GM19463 (cell line): ENCODE data around the gene CDHR3.
"Not testable (repeated sequence)": the region's sequence is repeated elsewhere in the genome, so short reads cannot be mapped to it uniquely, and the experiment has no call there.

Source experiments
- ATAC-seq: cut with Tn5 transposase; IDR thresholded peaks from one replicate; pipeline ENCODE4 v1.9.1; 2021; ENCODE audit warnings: mild to moderate bottlenecking, moderate library complexity; ENCODE audit not compliant: unreplicated experiment

The CDHR3 gene

DNA sequence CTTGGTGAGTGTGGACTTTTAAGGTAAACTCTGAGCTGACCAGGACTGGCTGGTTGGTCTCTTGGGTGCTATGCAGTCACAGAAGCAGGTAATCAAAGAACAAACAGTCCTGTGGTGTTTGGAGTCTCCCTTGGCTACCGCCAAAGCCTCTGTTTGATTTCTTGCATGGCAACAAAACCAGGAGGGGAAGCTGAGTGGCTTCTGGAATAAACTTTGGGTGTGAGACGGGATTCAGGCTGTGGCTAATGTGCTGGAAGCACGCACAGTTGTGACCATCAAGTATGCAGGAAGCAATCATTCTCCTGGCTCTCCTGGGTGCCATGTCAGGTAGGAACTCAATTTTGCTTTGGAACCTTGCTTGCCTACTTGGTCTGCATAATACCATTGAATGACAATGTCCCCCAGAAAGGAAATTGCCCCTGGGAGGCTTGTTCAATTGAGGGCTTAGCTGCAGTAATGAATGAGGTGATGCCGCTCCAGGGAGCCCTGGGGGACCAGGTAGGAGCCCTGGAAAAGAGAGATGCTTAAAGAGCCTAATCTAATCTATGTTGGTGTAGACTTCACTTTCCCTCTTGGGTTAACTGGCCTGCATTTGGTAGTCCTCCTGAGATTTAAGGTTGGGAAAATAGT, at the start of gene CDHR3:
CDHR3 (plus strand) TSS at position 227 of the 630 bp plus-strand sequence; CDS start at position 282, 55 bp downstream.
- ATAC-seq: no peak

DNA sequence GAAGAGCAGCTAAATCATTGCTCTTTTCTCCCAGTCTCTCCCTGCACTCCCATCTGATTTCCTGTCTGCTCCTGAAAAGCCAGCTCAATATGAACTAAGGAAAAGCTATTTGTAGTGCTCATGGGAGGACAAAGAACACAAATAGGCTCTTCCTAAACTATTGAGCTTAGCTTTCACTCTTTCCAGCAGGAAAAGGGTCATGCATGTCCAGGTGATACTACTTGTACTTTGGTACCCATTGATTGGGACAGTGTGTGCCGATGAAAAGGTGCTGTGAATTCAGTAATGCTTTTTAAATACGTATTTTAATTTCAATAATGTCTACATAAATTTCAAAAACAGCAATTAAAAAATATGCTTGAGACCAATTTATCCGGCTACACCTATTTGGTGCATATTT, 49.1 kb upstream of the CDHR3 start:
- ATAC-seq: no peak

GRCh38 chr7:105916603-105917002, 46.5 kb upstream of the CDHR3 start:
- no peak for ATAC-seq

DNA sequence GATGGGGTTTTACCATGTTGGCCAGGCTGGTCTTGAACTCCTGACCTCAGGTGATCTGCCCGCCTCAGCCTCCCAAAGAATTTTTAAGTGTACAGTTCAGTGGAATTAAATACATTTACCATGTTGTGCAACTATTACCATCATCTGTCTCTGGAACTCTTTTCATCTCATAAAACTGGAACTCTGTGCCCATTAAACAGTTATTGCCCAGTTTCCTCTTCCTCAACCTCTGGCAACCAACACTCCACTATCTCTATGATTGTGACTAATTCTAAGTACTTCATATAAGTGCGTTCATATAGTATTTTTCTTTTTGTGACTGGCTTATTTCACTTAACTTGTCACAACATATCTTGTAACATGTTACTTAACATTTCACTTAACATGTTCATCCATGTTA, 45.4 kb upstream of the CDHR3 start:
- ATAC-seq: no peak

DNA sequence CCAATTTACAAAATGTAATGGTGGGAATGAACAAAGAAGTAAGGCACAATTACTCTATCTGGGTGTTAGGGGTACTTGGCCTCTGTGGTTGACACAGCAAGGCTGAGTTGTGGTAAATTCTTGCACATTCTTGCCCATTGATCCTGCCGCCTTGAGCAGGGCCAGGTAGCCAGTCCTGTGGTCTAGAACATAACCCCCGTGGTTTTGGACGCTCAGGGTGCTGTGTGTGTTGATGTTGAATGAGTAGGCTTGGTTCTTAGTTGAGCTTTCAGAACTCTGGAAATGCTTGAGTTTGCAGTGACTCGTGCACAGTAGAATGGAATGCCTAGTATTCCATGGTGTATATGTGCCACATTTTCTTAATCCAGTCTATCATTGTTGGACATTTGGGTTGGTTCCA, 42.3 kb upstream of the CDHR3 start:
- ATAC-seq: no peak

GRCh38 chr7:105924945-105925344, 38.1 kb upstream of the CDHR3 start:
- no peak for ATAC-seq

- no peak for ATAC-seq
Measured at GRCh38 chr7:105926131-105926530, 36.9 kb upstream of the CDHR3 start.

GRCh38 chr7:105931179-105931578, 31.9 kb upstream of the CDHR3 start:
- ATAC-seq: no peak

DNA sequence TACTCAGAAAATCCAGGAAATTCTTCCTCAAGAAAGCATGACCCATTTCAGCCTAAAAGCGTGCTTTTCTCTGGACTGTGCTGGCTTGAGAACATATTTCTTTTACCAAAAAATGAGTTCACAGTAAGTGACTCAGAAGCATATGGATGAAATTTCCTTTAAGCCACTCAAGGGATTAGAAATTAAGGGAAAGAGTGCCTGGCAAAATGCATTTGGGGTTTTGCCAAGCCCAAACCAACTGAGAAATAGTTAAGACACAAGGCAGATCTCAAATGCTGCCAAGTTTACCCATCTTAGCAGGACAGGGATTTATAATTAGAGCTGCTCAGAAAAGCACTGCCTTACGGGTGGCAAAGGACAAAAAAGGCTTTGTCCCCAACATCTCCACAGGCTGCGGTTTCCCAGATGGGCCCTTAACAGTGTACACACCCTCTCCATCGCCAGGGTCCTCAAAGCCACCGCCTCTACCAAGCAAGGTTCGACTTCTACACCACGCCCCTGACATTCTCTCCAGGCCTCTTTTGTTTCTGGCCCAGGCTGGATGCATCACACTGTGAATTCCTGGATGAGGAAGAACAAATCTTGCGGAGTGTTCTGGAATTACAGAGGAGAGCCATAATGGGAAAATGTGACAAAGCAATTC, 30.1 kb upstream of the CDHR3 start:
- ATAC-seq: no peak

- ATAC-seq: no peak
Measured at GRCh38 chr7:105934572-105935185, 28.4 kb upstream of the CDHR3 start.

- no peak for ATAC-seq
Measured at GRCh38 chr7:105935250-105935649, 27.8 kb upstream of the CDHR3 start.

DNA sequence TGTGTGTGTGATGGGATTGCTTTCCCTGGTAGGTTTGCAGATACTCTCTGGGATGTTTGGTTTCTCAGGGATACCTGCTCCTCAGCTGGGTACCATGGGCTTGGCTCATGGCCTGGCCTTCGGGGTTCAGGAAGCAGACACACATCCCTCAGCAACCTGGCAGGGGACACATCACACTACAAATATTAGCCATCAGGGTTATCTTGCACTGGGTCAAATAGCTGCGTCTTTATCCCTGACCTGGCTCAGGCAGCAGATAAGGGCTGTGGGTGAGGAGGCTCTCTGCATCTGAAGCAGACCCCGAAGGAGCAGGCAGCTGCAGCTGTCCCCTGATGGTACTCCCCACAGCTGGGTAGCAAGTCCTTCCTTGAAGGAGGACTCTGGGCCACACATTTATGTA, 25.7 kb upstream of the CDHR3 start:
- ATAC-seq: no peak

DNA sequence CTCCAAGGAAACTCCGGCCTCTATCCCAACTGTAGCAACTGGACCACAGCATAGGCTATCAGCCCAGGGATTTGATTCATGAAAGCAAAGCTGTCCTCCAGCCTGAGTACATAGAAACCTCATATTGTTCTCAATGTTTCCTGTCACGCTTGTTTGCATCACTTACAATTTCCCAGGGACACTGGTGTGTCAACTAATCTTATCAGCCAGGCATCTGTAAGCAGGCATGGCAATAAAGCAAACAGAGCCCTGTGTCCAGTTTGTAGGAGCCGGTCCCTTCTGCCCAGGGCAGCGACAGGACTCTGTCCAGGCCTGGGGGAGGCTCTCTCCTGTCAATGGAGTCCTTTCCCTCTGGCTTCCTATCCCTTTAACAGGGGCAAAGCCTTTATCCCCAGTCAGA, 23.0 kb upstream of the CDHR3 start:
- ATAC-seq: no peak

GRCh38 chr7:105941596-105941995, 21.5 kb upstream of the CDHR3 start:
- no peak for ATAC-seq

DNA sequence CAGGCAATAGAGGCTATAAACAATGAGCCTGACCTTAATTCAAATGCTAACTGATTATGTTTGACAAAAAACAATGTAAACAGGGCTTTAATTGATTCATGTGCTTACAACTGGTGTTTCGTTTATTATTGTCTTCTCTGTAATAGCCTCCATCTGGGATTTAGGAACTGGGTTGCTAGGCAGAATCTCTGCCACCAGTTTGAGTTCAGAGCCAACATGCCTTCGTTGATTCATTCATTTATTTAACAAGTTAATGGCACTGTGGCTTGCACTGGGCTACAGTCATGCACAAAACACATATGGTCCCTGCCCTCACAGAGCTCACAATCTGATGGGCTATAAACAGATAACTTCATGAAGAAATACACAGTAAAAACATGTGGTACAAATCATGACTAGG, 19.6 kb upstream of the CDHR3 start:
- no peak for ATAC-seq

GRCh38 chr7:105945848-105946247, 17.2 kb upstream of the CDHR3 start:
- no peak for ATAC-seq

DNA sequence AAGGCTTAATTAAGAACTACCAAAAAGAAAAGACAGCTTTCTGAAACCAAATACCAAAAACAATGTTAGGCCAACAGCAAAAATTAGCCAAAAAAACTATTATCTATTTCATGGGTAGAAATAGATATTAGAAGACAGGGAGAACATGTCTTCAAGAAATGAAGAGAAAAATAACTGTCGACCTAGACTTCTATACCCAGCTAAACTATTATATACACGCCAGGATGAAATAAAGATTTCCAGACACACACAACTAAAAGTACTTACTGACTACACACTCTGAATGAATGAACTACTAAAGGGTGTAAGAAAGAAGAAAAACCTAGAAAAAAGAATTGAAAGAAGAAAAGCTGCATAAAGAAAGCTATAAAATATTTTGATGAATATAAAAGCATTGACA, 11.5 kb upstream of the CDHR3 start:
- ATAC-seq: no peak

GRCh38 chr7:105952917-105953595, 10.0 kb upstream of the CDHR3 start:
- ATAC-seq: no peak

GRCh38 chr7:105954711-105955110, 8.4 kb upstream of the CDHR3 start:
- no peak for ATAC-seq

DNA sequence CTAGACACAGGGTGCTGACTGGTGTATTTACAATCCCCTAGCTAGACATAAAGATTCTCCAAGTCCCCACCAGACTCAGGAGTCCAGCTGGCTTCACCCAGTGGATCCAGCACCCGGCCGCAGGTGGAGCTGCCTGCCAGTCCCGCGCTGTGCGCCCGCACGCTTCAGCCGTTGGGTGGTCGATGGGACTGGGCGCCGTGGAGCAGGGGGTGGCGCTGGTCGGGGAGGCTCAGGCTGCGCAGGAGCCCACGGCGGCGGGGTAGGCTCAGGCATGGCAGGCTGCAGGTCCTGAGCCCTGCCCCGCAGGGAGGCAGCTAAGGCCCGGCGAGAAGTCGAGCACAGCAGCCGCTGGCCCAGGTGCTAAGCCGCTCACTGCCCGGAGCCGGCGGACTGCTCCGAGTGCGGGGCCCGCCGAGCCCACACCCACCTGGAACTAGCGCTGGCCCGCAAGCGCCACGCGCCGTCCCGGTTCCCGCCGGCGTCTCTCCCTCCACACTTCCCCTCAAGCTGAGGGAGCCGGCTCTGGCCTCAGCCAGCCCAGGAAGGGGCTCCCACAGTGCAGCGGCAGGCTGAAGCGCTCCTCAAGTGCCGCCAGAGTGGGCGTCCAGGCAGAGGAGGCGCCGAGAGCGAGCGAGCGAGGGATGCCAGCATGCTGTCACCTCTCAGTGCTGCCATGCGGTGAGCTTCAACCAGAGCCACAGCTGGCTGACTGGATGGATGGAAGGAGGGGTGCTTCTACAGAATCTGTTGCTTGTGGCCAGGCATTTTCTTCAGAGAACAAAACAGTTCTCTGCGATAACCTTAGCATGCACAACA, 7.2 kb upstream of the CDHR3 start:
- not testable (repeated sequence) for ATAC-seq

DNA sequence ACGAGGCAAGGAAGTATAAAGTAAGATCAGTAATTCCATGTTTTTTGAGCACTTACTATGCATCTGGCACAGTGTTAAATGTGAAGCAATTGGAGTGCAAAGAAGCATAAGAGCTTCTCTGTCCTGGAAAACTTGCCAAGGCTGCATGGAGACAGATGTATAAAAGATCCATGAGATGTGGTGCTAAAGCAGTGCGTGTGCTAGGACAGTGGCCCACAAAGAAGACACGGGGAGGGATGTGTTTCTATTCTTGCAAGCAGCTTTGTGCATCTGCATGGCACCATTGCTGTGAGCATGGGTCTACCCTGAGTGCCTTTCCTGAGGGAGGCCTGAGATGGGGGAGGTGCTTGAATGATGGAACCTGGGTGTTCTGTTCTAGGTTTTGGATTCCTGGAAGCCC, 5.1 kb upstream of the CDHR3 start:
- no peak for ATAC-seq
